Measurements from ENCODE around the gene EMCN. TPM values are rescaled to one million over a fixed set of nuclear protein-coding genes. Genes with fewer than 3 reads are reported as not detected.

The EMCN gene
- total RNA-seq, 1 experiment from 2014 or later = not detected

DNA sequence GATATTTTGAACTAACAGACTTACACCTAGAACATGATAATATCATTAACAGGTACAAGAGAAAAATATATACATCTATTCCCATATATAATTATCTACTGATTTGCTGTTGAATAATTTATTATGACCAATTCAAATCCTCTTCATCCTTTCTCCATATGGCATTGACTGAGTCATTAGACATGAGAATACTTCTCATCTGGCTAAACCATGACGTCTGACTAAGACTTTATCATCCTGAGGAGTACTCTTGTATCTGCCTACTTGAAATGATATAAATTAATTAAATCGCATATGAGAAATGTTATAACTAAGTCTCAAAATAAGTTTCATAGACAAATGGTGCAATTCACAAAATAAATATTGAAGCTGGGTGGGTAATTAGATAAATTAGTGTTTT, 67.4 kb downstream of the EMCN start:
- Mint-ChIP-seq H3K9me3 (no peaks in the 10 kb centered on the region), H3K36me3 (no peaks in the 10 kb centered on the region), H3K4me3 (no peak overlapping the region), H3K27ac (no peak overlapping the region), H3K4me1 (no peaks in the 10 kb centered on the region), H3K27me3 (ENCODE audit: low read depth) (no peaks in the 10 kb centered on the region)
- ATAC-seq (no peak), DNase-seq (ENCODE audit: low spot score) (no peak)
- CTCF ChIA-PET = no interaction called here
- TF ChIP-seq ZNF317 (CRISPR knock-in tag; IDR thresholded peaks at IDR 0.05; ENCODE audit: borderline replicate concordance, low read depth) (no peak), TEAD4 (CRISPR knock-in tag; IDR thresholded peaks at IDR 0.05) (no peak), FOXK1 (CRISPR knock-in tag; IDR thresholded peaks at IDR 0.05) (no peak), PREB (CRISPR knock-in tag; IDR thresholded peaks at IDR 0.05; ENCODE audit: borderline replicate concordance) (no peak)
- TF ChIP-seq, protein P1, sequence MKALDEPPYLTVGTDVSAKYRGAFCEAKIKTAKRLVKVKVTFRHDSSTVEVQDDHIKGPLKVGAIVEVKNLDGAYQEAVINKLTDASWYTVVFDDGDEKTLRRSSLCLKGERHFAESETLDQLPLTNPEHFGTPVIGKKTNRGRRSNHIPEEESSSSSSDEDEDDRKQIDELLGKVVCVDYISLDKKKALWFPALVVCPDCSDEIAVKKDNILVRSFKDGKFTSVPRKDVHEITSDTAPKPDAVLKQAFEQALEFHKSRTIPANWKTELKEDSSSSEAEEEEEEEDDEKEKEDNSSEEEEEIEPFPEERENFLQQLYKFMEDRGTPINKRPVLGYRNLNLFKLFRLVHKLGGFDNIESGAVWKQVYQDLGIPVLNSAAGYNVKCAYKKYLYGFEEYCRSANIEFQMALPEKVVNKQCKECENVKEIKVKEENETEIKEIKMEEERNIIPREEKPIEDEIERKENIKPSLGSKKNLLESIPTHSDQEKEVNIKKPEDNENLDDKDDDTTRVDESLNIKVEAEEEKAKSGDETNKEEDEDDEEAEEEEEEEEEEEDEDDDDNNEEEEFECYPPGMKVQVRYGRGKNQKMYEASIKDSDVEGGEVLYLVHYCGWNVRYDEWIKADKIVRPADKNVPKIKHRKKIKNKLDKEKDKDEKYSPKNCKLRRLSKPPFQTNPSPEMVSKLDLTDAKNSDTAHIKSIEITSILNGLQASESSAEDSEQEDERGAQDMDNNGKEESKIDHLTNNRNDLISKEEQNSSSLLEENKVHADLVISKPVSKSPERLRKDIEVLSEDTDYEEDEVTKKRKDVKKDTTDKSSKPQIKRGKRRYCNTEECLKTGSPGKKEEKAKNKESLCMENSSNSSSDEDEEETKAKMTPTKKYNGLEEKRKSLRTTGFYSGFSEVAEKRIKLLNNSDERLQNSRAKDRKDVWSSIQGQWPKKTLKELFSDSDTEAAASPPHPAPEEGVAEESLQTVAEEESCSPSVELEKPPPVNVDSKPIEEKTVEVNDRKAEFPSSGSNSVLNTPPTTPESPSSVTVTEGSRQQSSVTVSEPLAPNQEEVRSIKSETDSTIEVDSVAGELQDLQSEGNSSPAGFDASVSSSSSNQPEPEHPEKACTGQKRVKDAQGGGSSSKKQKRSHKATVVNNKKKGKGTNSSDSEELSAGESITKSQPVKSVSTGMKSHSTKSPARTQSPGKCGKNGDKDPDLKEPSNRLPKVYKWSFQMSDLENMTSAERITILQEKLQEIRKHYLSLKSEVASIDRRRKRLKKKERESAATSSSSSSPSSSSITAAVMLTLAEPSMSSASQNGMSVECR (CRISPR knock-in tag; IDR thresholded peaks at IDR 0.05; ENCODE audit: borderline replicate concordance) = no peak
- POLR2A ChIA-PET = no interaction called here

- ATAC-seq (no peak), DNase-seq (ENCODE audit: low spot score) (no peak)
- Mint-ChIP-seq H3K4me1 (no peaks in the 10 kb centered on the region), H3K27ac (no peak overlapping the region), H3K4me3 (no peak overlapping the region), H3K9me3 (peaks cover 7% of the 10 kb centered on the region; the same call in 1 of the 2 replicates), H3K27me3 (ENCODE audit: low read depth) (no peaks in the 10 kb centered on the region), H3K36me3 (no peaks in the 10 kb centered on the region)
- POLR2A ChIA-PET = no interaction called here
- CTCF ChIA-PET = no interaction called here
- TF ChIP-seq CTCF (IDR thresholded peaks at IDR 0.05) = no peak
- no peak for TF ChIP-seq ZNF396 (CRISPR knock-in tag; IDR thresholded peaks at IDR 0.05; ENCODE audit: borderline replicate concordance)
- no peak for TF ChIP-seq IRF2 (CRISPR knock-in tag; IDR thresholded peaks at IDR 0.05; ENCODE audit: borderline replicate concordance, low read depth)
- TF ChIP-seq, protein P2, sequence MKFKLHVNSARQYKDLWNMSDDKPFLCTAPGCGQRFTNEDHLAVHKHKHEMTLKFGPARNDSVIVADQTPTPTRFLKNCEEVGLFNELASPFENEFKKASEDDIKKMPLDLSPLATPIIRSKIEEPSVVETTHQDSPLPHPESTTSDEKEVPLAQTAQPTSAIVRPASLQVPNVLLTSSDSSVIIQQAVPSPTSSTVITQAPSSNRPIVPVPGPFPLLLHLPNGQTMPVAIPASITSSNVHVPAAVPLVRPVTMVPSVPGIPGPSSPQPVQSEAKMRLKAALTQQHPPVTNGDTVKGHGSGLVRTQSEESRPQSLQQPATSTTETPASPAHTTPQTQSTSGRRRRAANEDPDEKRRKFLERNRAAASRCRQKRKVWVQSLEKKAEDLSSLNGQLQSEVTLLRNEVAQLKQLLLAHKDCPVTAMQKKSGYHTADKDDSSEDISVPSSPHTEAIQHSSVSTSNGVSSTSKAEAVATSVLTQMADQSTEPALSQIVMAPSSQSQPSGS (CRISPR knock-in tag; IDR thresholded peaks at IDR 0.05; ENCODE audit: borderline replicate concordance, low read depth) = no peak
- TF ChIP-seq, protein P3, sequence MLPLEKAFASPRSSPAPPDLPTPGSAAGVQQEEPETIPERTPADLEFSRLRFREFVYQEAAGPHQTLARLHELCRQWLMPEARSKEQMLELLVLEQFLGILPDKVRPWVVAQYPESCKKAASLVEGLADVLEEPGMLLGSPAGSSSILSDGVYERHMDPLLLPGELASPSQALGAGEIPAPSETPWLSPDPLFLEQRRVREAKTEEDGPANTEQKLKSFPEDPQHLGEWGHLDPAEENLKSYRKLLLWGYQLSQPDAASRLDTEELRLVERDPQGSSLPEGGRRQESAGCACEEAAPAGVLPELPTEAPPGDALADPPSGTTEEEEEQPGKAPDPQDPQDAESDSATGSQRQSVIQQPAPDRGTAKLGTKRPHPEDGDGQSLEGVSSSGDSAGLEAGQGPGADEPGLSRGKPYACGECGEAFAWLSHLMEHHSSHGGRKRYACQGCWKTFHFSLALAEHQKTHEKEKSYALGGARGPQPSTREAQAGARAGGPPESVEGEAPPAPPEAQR (CRISPR knock-in tag; IDR thresholded peaks at IDR 0.05) = no peak
- TF ChIP-seq ZNF232 (CRISPR knock-in tag; IDR thresholded peaks at IDR 0.05) = no peak
- no peak for TF ChIP-seq SMAD4 (CRISPR knock-in tag; IDR thresholded peaks at IDR 0.05)
- TF ChIP-seq JUN (CRISPR knock-in tag; IDR thresholded peaks at IDR 0.05) = no peak
- TF ChIP-seq, protein P4, sequence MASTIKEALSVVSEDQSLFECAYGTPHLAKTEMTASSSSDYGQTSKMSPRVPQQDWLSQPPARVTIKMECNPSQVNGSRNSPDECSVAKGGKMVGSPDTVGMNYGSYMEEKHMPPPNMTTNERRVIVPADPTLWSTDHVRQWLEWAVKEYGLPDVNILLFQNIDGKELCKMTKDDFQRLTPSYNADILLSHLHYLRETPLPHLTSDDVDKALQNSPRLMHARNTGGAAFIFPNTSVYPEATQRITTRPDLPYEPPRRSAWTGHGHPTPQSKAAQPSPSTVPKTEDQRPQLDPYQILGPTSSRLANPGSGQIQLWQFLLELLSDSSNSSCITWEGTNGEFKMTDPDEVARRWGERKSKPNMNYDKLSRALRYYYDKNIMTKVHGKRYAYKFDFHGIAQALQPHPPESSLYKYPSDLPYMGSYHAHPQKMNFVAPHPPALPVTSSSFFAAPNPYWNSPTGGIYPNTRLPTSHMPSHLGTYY (CRISPR knock-in tag; IDR thresholded peaks at IDR 0.05) = no peak
- no peak for TF ChIP-seq KAT7 (CRISPR knock-in tag; IDR thresholded peaks at IDR 0.05; ENCODE audit: borderline replicate concordance)
- no peak for TF ChIP-seq ETV6 (CRISPR knock-in tag; IDR thresholded peaks at IDR 0.05)
- TF ChIP-seq, protein P5, sequence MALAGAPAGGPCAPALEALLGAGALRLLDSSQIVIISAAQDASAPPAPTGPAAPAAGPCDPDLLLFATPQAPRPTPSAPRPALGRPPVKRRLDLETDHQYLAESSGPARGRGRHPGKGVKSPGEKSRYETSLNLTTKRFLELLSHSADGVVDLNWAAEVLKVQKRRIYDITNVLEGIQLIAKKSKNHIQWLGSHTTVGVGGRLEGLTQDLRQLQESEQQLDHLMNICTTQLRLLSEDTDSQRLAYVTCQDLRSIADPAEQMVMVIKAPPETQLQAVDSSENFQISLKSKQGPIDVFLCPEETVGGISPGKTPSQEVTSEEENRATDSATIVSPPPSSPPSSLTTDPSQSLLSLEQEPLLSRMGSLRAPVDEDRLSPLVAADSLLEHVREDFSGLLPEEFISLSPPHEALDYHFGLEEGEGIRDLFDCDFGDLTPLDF (CRISPR knock-in tag; IDR thresholded peaks at IDR 0.05) = no peak
Observed at GRCh38 chr4:100431416-100431815, 86.4 kb downstream of the EMCN start.
